ENCODE measurements around the gene KLHL3.

Gene KLHL3

GRCh38 chr5:137580030-137580429 lies 155.9 kb downstream of the KLHL3 start:
- DNase-seq (ENCODE audit: low spot score): no peak

DNA sequence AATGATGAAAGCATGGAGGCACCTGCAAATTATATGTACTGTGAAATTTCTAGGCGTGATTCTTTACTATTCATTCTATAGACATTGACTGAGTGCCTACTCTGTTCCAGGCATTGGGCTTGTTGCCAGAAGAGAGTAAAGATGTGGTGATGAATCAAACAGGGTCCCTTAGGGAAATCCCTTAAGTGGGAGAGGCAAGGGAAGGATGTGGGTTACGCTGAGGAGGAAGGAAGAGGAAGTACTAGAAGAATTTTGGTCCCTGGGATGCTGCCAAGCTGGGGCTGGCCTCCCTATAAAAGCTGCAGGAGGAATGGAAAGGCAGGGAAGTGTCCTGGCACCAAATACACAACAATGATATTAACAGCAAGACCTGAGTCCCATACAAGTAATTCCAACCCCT lies 160.0 kb downstream of the KLHL3 start:
- DNase-seq (ENCODE audit: low spot score): no peak

- no peak for DNase-seq (ENCODE audit: low spot score)
Observed at GRCh38 chr5:137575211-137575610, 160.7 kb downstream of the KLHL3 start.

- no peak for DNase-seq (ENCODE audit: low spot score)
Observed at GRCh38 chr5:137573376-137573775, 162.5 kb downstream of the KLHL3 start.

DNA sequence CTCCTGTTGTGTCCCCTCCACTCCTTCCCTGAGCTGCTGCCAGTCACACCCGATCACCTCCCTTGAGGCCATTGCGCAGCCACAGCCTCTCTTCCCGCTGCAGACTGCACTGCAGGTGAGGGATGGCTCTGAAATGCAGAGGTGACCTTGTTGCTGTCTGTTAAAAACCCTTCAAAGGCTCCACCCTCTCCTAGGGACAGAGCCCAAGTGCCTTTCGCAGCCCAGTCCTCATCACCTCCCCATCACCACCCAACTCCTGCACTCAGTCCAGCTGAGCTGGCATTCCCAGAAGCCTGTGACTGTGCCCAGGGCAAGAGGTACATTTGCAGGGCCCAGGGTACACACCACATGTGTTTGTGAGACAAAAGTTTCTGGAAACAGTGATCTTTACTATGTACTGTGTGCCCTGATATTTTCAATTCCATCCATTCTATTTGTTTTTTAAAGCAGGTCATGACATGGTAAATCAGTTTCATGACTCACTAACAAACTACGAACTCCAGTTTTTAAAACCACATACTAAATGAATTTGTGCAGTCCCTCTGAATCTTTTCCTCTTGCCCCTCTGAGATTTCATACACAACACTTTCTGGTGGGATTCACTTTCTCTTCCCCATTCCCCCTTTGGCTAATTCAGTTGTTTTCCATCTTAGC lies 163.7 kb downstream of the KLHL3 start:
- DNase-seq (ENCODE audit: low spot score): no peak

DNA sequence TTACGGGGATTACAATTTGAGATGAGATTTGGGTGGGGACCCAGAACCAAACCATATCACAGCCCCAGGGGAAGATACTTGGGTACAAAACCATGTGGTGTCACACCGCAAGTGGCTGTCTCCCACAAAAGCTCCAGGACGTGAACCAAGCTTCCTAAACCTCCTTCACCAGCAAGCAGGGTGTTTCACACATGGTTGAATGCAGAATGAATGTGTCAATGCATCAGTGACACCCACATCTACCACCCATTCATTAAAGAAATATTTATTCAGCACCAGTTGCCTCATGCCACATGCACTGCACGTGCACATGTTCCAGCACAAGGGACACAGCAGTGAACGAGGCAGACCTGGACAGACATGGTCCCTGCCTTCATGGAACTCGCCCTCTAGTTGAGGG lies 165.8 kb downstream of the KLHL3 start:
- no peak for DNase-seq (ENCODE audit: low spot score)
